A673 (cell line): ENCODE data around the gene VIT. TPM values are rescaled to one million over a fixed set of nuclear protein-coding genes. Genes with fewer than 3 reads are reported as not detected.

ENCODE experiments used
- BruUV-seq: library from RNA; stranded (reverse); fragments of 400-500 nt; replicated peaks from 2 replicates; lab custom pipeline; 2021; lab: Mats Ljungman, UMichigan
- CTCF ChIA-PET: fragments of 300-600 bp; sonication (Branson Sonifier 250); formaldehyde crosslinking; loops from one replicate; lab custom pipeline; 2022; ENCODE audit warnings: antibody characterized with exemption; lab: Charles Lee
- POLR2A ChIA-PET: fragments of 300-600 bp; sonication (Branson Sonifier 250); formaldehyde crosslinking; loops from one replicate; lab custom pipeline; 2022; ENCODE audit warnings: antibody characterized with exemption; ENCODE audit not compliant: low non-redundant PET; lab: Charles Lee
- DNase-seq: peaks from one replicate; pipeline ENCODE4 v3.0.0-alpha.2; 2015; ENCODE audit warnings: low spot score
- H3K27ac ChIP-seq: fragments of 200-600 bp; sonication (generic); 2 replicates; pipeline ENCODE4 v1.5.1; 2016; ENCODE audit warnings: mixed run types, low read depth, mild to moderate bottlenecking, mixed read lengths, antibody characterized with exemption, low read length; ENCODE audit not compliant: poor library complexity, severe bottlenecking
- H3K27me3 ChIP-seq: fragments of 200-600 bp; sonication (generic); replicated peaks from 2 replicates; pipeline ENCODE4 v1.6.1; 2017; ENCODE audit warnings: mixed run types, low read depth, mild to moderate bottlenecking, mixed read lengths, antibody characterized with exemption, low read length; ENCODE audit not compliant: insufficient read depth, poor library complexity
- H3K36me3 ChIP-seq: fragments of 200-600 bp; sonication (generic); 2 replicates; pipeline ENCODE4 v1.6.1; 2016; ENCODE audit warnings: mixed run types, mild to moderate bottlenecking, mixed read lengths, antibody characterized with exemption, low read length; ENCODE audit not compliant: insufficient read depth, poor library complexity, severe bottlenecking
- H3K4me1 ChIP-seq: fragments of 200-600 bp; sonication (generic); 2 replicates; pipeline ENCODE4 v1.6.1; 2017; ENCODE audit warnings: mixed run types, mild to moderate bottlenecking, mixed read lengths, antibody characterized with exemption, low read length; ENCODE audit not compliant: insufficient read depth, poor library complexity, severe bottlenecking
- H3K4me3 ChIP-seq: fragments of 200-600 bp; sonication (generic); 2 replicates; pipeline ENCODE4 v1.5.1; 2016; ENCODE audit warnings: low read depth, mixed run types, mild to moderate bottlenecking, mixed read lengths, low read length; ENCODE audit not compliant: poor library complexity, severe bottlenecking
- H3K9me3 ChIP-seq: fragments of 200-600 bp; sonication (generic); 2 replicates; pipeline ENCODE4 v1.6.1; 2016; ENCODE audit warnings: mixed run types, low read depth, mild to moderate bottlenecking, mixed read lengths, antibody characterized with exemption, low read length; ENCODE audit not compliant: poor library complexity, severe bottlenecking
- CTCF ChIP-seq: fragments of 300-800, 200-600 bp; sonication (generic); conservative IDR thresholded peaks from 2 replicates; pipeline ENCODE4 v1.5.1; 2017; ENCODE audit warnings: low read depth, mild to moderate bottlenecking, antibody characterized with exemption, low read length, moderate library complexity, mixed read lengths
- EZH2 ChIP-seq: fragments of 200-600 bp; sonication (generic); IDR thresholded peaks from 2 replicates; pipeline ENCODE4 v1.6.1; 2017; ENCODE audit warnings: borderline replicate concordance, low read depth, mild to moderate bottlenecking, mixed read lengths, antibody characterized with exemption, low read length; ENCODE audit not compliant: poor library complexity, severe bottlenecking
- intact Hi-C: fragments of 100-400 bp; cut with micrococcal nuclease; formaldehyde crosslinking; loops from one replicate; pipeline ENCODE4 v1.10.0; 2022; ENCODE audit not compliant: unreplicated experiment
- total RNA-seq: library from RNA; stranded (reverse); gene quantifications from 2 replicates; pipeline ENCODE4 v1.2.3, GENCODE V29; 2021

Gene VIT
- total RNA-seq, 1 experiment from 2014 or later: not detected

- BruUV-seq: no TSS peak
- CTCF ChIA-PET: no interaction called here
- H3K27ac ChIP-seq: no peak overlapping the region
- no peak overlapping the region for H3K4me3 ChIP-seq
- H3K27me3 ChIP-seq: no peaks in the 10 kb centered on the region
- TF ChIP-seq EZH2 (no peak), CTCF (no peak)
- no peak for DNase-seq
- intact Hi-C loops: no loop called here
- H3K36me3 ChIP-seq: no peaks in the 10 kb centered on the region
- POLR2A ChIA-PET: no interaction called here
- H3K9me3 ChIP-seq: no peaks in the 10 kb centered on the region
- no peaks in the 10 kb centered on the region for H3K4me1 ChIP-seq
Observed at GRCh38 chr2:36653967-36654694, 42.4 kb upstream of the VIT start.

GRCh38 chr2:36655453-36655852 lies 41.1 kb upstream of the VIT start:
- peak; percentile 71 for DNase-seq
- H3K27me3 ChIP-seq: no peaks in the 10 kb centered on the region
- no peak overlapping the region for H3K4me3 ChIP-seq
- TF ChIP-seq CTCF (no peak), EZH2 (no peak)
- no peaks in the 10 kb centered on the region for H3K4me1 ChIP-seq
- H3K9me3 ChIP-seq: no peaks in the 10 kb centered on the region
- no peaks in the 10 kb centered on the region for H3K36me3 ChIP-seq
- CTCF ChIA-PET: no interaction called here
- intact Hi-C loops: no loop called here
- no peak overlapping the region for H3K27ac ChIP-seq
- no TSS peak for BruUV-seq
- POLR2A ChIA-PET: no interaction called here

GRCh38 chr2:36657703-36658102 lies 38.8 kb upstream of the VIT start:
- H3K27ac ChIP-seq: no peak overlapping the region
- TF ChIP-seq EZH2 (no peak), CTCF (no peak)
- no peak overlapping the region for H3K4me3 ChIP-seq
- POLR2A ChIA-PET: no interaction called here
- no peaks in the 10 kb centered on the region for H3K27me3 ChIP-seq
- intact Hi-C loops: no loop called here
- CTCF ChIA-PET: no interaction called here
- BruUV-seq: no TSS peak
- no peaks in the 10 kb centered on the region for H3K4me1 ChIP-seq
- DNase-seq: no peak
- no peaks in the 10 kb centered on the region for H3K9me3 ChIP-seq
- no peaks in the 10 kb centered on the region for H3K36me3 ChIP-seq
